NCI-H1436 (cell line): ENCODE results near the gene NDUFA1.
"Not testable (repeated sequence)": the region's sequence is repeated elsewhere in the genome, so short reads cannot be mapped to it uniquely, and the experiment has no call there.

ENCODE experiments used
- DNase-seq: peaks from one replicate; lab custom pipeline; 2025; lab: John Stamatoyannopoulos, UW

The NDUFA1 gene

GRCh38 chrX:119871599-119872395 lies at the start of gene NDUFA1, which contains the start of gene RNF113A:
Gene NDUFA1, plus strand, starts transcription at chrX:119871832. Its CDS starts 80 bp downstream, at chrX:119871912.
Gene RNF113A, minus strand, starts transcription at chrX:119871733. Its CDS starts 120 bp downstream, at chrX:119871613.
- peak; percentile 86 for DNase-seq

- not testable (repeated sequence) for DNase-seq
These were observed 47.4 kb upstream of the NDUFA1 start for GRCh38 chrX:119824221-119824620.

DNA sequence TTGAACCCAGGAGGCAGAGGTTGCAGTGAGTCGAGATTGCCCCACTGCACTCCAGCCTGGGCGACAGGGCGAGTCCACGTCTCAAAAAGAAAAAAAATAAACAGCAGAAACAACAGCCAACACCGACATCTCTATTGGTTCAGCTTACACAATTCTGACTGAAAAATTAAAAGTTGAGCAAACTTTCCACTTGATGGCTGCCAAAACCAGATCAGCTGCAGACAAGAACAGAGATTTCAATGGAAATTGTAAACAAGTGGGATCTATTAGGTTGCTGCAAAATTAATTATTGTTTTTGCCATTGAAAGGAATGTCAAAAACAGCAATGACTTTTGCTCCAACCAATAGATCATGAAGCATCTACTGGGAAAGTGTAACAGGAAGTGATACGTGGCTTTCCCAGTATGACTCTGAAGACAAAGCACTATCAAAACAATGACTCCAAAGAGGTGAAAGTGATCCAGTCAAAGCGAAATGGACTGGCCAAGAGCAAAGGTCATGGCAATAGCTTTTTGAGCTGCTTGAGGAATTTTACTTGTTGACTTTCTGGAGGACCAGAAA lies 45.2 kb upstream of the NDUFA1 start:
- no peak for DNase-seq

DNA sequence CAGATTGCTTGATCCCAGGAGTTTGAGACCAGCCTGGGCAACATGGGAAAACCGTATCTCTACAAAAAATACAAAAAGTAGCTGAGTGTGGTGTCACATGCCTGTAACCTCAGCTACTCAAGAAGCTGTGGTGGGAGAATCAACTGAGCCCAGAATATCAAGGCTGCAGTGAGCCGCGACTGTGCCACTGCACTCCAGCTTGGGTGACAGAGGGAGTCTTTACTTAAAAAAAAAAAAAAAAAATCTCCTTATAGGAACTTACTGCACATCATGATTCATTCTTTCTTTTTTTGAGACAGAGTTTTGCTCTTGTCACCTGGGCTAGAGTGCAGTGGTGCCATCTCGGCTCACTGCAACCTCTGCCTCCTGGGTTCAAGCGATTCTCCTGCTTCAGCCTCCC lies 43.2 kb upstream of the NDUFA1 start:
- DNase-seq = no peak

DNA sequence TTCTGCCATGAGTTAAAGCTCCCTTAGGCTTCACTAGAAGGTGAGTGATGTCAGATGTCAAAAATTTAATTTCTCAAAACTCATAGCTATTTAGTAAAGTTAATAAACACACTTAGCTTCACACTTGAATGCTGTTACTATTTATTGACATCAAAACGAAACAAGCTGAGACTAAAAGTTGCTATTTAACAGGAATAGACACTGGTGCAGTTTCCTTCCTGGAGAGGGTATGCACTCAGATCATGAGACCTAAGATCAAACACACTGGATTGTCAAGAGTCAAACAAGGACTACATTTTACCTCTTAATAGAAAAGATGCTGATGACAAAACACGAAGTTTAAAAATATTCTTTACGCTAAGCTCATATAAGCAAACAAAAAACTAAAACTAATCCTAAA lies 37.7 kb upstream of the NDUFA1 start:
- DNase-seq = no peak

DNA sequence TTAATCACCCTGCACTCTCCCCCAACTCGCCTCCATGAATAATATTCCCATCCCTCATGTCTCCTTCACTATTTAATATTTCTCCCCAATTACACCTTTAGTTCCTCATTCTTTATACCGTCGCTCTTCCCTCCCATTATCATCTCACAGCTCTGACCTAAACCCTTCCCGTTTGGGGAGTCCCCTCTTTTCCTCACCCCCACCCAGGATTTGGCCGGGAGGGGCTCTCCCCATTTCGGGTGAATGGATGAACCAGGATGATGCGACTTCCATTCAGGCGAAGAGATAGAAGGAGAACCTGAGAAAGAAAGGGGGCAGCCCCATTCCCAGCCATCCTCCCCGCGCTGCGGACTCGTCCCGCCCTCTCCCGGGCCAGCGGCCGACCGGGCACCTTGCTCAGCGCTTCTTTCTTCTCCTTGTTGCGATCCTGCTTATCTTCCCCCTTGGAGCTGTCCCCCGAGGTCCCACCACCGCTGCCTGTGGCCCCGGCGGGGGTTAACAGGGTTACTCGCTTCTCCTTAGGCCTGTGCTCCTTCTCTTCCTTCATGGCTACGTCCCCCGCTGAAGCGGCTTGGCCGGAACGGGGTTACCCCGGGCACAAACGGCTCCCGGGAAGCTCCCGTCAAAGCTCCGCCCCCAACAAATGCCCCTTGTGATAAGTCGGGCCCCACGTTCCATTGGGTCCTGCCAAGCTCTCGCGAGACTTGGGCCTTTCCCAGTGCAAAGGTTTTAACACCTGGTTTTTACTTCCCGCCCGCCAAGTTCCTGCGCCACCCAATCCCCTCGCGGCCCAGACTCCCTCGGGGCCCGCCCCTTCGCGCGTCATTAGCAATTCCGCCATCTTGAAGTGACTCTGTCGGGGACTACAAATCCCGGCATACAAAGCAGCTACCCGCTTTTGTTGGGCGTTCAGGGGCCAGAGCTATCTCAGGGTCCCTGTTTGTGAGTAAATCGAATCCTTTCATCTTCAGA lies 19.0 kb upstream of the NDUFA1 start, which contains the start of gene UPF3B:
UPF3B (minus strand) TSS at position 582 of the 972 bp plus-strand sequence; CDS start at position 547, 35 bp downstream.
- DNase-seq = peak; percentile 99

DNA sequence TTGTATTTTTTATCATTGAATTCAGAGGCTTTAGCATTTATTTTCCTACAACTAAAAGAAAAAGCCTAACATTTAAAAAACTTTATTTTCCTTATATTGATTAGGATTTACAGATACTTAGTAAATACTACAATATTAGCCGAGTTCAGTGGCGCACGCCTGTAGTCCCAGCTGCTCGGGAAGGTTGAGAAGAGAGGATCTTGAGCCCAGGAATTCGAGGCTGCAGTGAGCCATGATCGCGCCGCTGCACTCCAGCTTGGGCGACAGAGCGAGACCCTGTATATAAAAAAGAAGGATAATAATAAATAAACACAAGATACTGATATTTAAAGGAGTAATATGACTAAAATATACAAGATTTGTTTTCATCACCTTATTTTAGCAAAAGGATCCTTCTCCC lies 18.2 kb upstream of the NDUFA1 start:
- no peak for DNase-seq

GRCh38 chrX:119870626-119871131 lies 953 bp upstream of the NDUFA1 start:
- no peak for DNase-seq

DNA sequence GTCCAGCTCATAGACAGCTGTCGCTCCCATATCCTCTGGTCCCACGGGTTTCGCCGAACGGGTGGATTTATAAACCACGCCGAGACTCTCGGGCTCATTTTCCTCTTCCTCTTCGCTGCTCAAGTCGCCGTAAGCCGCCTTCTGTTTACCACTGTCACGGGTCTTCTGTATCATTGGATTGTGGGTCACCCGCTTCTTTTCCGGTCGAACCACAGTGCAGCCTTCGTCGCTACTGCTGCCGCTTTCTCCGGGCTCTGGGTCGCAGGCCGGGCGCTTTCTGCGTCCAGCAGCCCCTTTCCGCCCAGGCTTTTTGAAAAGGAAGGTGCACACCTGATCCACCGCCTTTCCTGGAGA lies 410 bp upstream of the NDUFA1 start:
- DNase-seq = no peak

- no peak for DNase-seq
These were observed 7.1 kb downstream of the NDUFA1 start for GRCh38 chrX:119878740-119879139.

DNA sequence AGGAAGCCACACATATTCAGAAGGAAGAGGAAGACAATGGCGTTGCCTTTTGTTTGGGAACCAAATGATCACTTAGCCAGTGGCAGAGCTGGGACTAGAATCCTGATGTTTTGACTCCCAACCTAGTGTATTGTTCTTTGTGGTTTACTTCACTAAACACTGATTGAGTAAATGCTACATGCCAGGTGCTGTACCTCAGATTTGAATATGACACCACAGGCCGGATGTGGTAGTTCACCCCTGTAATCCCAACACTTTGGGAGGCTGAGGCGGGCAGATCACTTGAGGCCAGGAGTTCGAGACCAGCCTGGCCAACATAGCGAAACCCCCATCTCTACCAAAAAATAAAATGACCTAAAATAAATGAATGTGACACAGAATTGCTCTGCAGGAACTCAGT lies 8.4 kb downstream of the NDUFA1 start:
- no peak for DNase-seq

GRCh38 chrX:119880552-119881437 lies 9.2 kb downstream of the NDUFA1 start:
- peak; percentile 57 for DNase-seq

DNA sequence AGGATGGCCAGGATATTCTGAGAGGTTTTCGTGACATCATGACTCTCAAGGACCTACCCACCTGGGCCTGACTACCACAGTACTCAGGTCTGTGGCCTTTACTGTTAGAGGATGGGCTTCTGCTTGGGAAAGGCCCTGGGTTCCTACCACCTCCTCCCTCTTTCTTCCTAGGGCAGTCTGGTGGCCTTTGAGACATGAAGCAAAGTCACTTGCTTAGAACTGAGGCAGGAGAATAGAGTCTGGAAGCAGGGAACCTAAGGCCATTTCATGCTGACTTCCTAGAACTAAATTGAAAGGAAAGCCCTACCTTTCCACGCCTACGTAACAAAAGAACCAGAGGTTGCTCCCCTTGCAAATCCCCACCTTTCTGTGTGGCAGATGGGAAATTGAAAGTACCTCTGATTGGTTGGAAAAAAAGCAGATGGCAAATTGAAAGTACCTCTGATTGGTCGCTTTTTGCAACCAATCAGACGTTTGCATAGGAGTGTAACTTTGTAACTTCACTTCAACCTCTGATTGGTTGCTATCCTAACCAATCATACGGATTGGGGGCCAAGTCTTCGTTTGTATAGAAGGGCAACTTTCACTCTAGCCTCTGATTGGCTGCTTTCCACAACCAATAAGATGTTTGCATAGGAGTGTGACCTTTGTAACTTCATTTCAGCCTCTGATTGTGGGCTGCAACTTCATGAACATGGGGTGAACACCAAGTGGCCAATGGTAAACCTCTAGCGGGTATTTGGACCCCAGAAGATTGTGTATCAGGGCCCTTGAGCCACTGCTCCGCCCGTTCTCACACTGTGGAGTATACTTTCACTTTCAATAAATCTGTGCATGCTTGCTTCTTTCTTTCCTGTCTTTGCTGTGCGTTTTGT lies 14.2 kb downstream of the NDUFA1 start:
- peak; percentile 20 for DNase-seq

DNA sequence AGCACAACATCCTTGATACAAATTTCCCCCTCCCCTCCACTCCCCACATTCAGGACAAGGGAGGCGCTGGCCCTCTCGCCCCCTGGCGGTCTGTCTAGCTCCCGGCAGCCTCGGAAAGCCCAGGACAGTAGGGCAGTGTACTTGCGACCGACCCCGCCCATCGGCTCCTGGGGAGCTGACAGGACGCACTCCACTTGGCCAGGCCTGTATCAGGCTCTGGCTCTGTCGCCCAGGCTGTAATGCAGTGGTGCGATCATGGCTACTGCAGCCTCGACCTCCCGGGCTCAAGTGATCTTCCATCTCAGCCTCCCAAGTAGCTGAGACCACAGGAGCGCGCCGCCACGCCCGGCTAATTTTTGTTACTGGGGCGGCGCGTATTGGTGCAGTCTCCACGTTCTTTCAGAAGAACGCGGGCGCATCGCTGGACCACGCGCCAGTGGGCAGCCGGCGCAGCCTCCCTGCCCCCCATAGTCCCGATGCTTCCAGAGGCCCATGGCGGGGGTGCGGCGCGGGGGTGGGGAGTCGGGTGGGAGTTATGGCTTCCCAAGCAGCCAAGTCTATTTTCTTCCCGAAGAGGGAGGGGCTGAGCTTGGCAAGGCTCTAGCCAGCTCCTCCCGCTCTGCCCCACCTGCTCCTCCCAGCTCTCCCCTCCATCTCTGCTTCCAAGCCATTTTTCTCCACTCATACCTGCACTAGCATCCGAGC lies 16.2 kb downstream of the NDUFA1 start:
- peak; percentile 72 for DNase-seq

GRCh38 chrX:119890626-119891025 lies 19.0 kb downstream of the NDUFA1 start:
- not testable (repeated sequence) for DNase-seq

DNA sequence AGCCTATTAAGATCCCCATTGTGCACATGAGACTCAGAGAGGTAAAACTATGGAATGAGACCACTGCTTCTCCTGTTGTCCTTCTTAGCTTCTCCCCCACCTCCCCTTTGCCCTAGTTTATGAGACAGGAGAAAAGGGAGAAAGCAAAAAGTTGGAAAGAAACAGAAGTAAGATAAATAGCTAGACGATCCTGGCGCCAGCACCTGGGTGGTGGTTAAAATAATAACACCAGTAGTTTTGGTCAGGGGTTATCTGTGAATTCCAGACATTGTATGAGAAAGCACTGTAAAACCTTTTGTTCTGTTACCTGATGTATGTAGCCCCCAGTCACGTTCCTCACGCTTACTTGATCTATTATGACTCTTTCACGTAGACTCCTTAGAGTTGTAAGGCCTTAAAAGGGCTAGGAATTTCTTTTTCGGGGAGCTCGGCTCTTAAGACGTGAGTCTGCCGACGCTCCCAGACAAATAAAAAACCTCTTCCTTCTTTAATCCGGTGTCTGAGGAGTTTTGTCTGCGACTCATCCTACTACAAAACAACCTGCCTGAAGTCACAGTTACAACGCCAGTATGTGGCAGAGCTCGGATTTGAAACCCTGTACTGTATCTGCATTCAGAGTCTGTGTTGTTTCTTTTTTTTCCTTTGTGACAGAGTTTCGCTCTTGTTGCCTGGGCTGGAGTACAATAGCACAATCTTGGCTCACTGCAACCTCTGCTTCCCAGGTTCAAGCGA lies 20.5 kb downstream of the NDUFA1 start:
- DNase-seq = not testable (repeated sequence)

- DNase-seq = peak; percentile 21
These were observed 24.3 kb downstream of the NDUFA1 start, which contains the start of gene AKAP14 for GRCh38 chrX:119895843-119896326. Gene AKAP14, plus strand, starts transcription at chrX:119895893. Its CDS starts 7,331 bp downstream, at chrX:119903224.

- DNase-seq = no peak
These were observed 27.5 kb downstream of the NDUFA1 start for GRCh38 chrX:119899125-119899524.
